Ishikawa (cell line): ENCODE results near the gene APBB2.

Experiments used
- EP300 ChIP-seq: IDR thresholded peaks from 2 replicates; pipeline ENCODE4 v1.6.1; 2012; ENCODE audit warnings: borderline replicate concordance
- MAX ChIP-seq: IDR thresholded peaks from 2 replicates; pipeline ENCODE4 v1.6.1; 2012
- RAD21 ChIP-seq: IDR thresholded peaks from 2 replicates; pipeline ENCODE4 v1.6.1; 2012; ENCODE audit warnings: low read depth
- REST ChIP-seq: IDR thresholded peaks from 2 replicates; pipeline ENCODE4 v1.6.1; 2012; ENCODE audit warnings: low read depth, mild to moderate bottlenecking
- TAF1 ChIP-seq: IDR thresholded peaks from 2 replicates; pipeline ENCODE4 v1.6.1; 2012; ENCODE audit warnings: low read depth, mild to moderate bottlenecking
- TCF12 ChIP-seq: IDR thresholded peaks from 2 replicates; pipeline ENCODE4 v1.6.1; 2012; ENCODE audit warnings: low read depth
- TEAD4 ChIP-seq: IDR thresholded peaks from 2 replicates; pipeline ENCODE4 v1.6.1; 2012
- USF1 ChIP-seq: IDR thresholded peaks from 2 replicates; pipeline ENCODE4 v1.6.1; 2012
- YY1 ChIP-seq: IDR thresholded peaks from 2 replicates; pipeline ENCODE4 v1.6.1; 2012; ENCODE audit warnings: low read depth
- ZBTB7A ChIP-seq: IDR thresholded peaks from 2 replicates; pipeline ENCODE4 v1.6.1; 2012; ENCODE audit warnings: low read depth

GRCh38 chr4:40984051-40984450, 230.3 kb downstream of the APBB2 start:
- TF ChIP-seq EP300 (no peak), TCF12 (no peak), YY1 (no peak), TEAD4 (no peak), MAX (no peak), REST (no peak), TAF1 (no peak), ZBTB7A (no peak), RAD21 (no peak), USF1 (no peak)
